ENCODE measurements around the gene TSPAN18. TPM values are rescaled to one million over a fixed set of nuclear protein-coding genes. Genes with fewer than 3 reads are reported as not detected.

TSPAN18 gene
- total RNA-seq, 1 donor from 2014 or later, result 31.7 TPM

DNA sequence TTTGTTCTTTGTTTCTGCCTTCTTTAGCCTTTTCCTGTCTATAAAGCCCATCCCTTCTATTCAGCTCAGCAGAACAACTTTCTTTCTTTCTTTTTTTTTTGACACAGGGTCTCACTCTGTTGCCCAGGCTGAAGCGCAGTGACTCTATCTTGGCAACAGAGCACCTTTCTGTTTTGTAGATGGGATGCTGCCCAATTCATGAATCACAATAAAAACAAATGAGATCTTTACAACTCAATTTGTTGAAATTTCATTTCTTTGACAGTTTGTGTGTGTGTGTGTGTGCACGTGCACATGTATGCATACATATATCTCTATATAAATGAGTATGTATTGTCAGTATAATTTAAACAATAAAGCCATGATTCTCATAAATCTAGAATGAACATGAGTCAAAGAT lies 25.5 kb downstream of the TSPAN18 start:
- Histone ChIP-seq H4K20me1 (ENCODE audit: insufficient read depth, low read length) (no peaks in the 10 kb centered on the region), H3K9ac (ENCODE audit: low read length) (no peak overlapping the region), H3K79me2 (ENCODE audit: insufficient read depth, low read length) (no peaks in the 10 kb centered on the region), H3K4me1 (ENCODE audit: insufficient read depth, low read length) (no peaks in the 10 kb centered on the region), H2AFZ (ENCODE audit: low read depth, low read length) (no peak overlapping the region), H3K9me3 (ENCODE audit: insufficient read depth, low read depth, low read length) (no peaks in the 10 kb centered on the region), H3K4me2 (ENCODE audit: low read length) (no peak overlapping the region), H3K4me3 (ENCODE audit: insufficient read depth, low read depth, low read length) (no peak overlapping the region), H3K36me3 (ENCODE audit: insufficient read depth, low read length) (no peaks in the 10 kb centered on the region), H3K27ac (ENCODE audit: low read depth, low read length) (no peak overlapping the region), H3K27me3 (ENCODE audit: insufficient read depth, low read length) (peaks cover 36% of the 10 kb centered on the region)
- no peaks in the 10 kb centered on the region for H3K9me3 Mint-ChIP-seq (ENCODE audit: unreplicated experiment)
- H3K4me3 Mint-ChIP-seq (ENCODE audit: unreplicated experiment), result no peak overlapping the region
- no peak for DNase-seq (ENCODE audit: low read depth)
- H3K27me3 Mint-ChIP-seq (ENCODE audit: low read depth, unreplicated experiment), result peaks cover 47% of the 10 kb centered on the region
- H3K36me3 Mint-ChIP-seq (ENCODE audit: low read depth, unreplicated experiment), result peaks cover 4% of the 10 kb centered on the region
- H3K4me1 Mint-ChIP-seq (ENCODE audit: low read depth, unreplicated experiment), result peaks cover 2% of the 10 kb centered on the region
- no peak for FAIRE-seq
- TF ChIP-seq EZH2 (IDR thresholded peaks at IDR 0.05; ENCODE audit: insufficient read depth, low read length), result no peak
- TF ChIP-seq, protein P1, sequence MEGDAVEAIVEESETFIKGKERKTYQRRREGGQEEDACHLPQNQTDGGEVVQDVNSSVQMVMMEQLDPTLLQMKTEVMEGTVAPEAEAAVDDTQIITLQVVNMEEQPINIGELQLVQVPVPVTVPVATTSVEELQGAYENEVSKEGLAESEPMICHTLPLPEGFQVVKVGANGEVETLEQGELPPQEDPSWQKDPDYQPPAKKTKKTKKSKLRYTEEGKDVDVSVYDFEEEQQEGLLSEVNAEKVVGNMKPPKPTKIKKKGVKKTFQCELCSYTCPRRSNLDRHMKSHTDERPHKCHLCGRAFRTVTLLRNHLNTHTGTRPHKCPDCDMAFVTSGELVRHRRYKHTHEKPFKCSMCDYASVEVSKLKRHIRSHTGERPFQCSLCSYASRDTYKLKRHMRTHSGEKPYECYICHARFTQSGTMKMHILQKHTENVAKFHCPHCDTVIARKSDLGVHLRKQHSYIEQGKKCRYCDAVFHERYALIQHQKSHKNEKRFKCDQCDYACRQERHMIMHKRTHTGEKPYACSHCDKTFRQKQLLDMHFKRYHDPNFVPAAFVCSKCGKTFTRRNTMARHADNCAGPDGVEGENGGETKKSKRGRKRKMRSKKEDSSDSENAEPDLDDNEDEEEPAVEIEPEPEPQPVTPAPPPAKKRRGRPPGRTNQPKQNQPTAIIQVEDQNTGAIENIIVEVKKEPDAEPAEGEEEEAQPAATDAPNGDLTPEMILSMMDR (IDR thresholded peaks at IDR 0.05; ENCODE audit: insufficient read depth, low read depth, low read length), result no peak
- H3K27ac Mint-ChIP-seq (ENCODE audit: unreplicated experiment), result no peak overlapping the region

GRCh38 chr11:44752713-44753112 lies 26.0 kb downstream of the TSPAN18 start:
- Histone ChIP-seq H3K79me2 (ENCODE audit: insufficient read depth, low read length) (no peaks in the 10 kb centered on the region), H3K9ac (ENCODE audit: low read length) (no peak overlapping the region), H2AFZ (ENCODE audit: low read depth, low read length) (no peak overlapping the region), H4K20me1 (ENCODE audit: insufficient read depth, low read length) (no peaks in the 10 kb centered on the region), H3K27me3 (ENCODE audit: insufficient read depth, low read length) (peaks cover 34% of the 10 kb centered on the region), H3K4me3 (ENCODE audit: insufficient read depth, low read depth, low read length) (no peak overlapping the region), H3K27ac (ENCODE audit: low read depth, low read length) (no peak overlapping the region), H3K9me3 (ENCODE audit: insufficient read depth, low read depth, low read length) (no peaks in the 10 kb centered on the region), H3K4me2 (ENCODE audit: low read length) (no peak overlapping the region), H3K4me1 (ENCODE audit: insufficient read depth, low read length) (no peaks in the 10 kb centered on the region), H3K36me3 (ENCODE audit: insufficient read depth, low read length) (no peaks in the 10 kb centered on the region)
- Mint-ChIP-seq H3K36me3 (ENCODE audit: low read depth, unreplicated experiment) (peaks cover 4% of the 10 kb centered on the region), H3K27me3 (ENCODE audit: low read depth, unreplicated experiment) (peaks cover 45% of the 10 kb centered on the region), H3K4me3 (ENCODE audit: unreplicated experiment) (no peak overlapping the region), H3K4me1 (ENCODE audit: low read depth, unreplicated experiment) (peaks cover 2% of the 10 kb centered on the region), H3K27ac (ENCODE audit: unreplicated experiment) (no peak overlapping the region), H3K9me3 (ENCODE audit: unreplicated experiment) (peaks cover under 1% of the 10 kb centered on the region)
- TF ChIP-seq EZH2 (IDR thresholded peaks at IDR 0.05; ENCODE audit: insufficient read depth, low read length), result no peak
- TF ChIP-seq, protein P1 (IDR thresholded peaks at IDR 0.05; ENCODE audit: insufficient read depth, low read depth, low read length), result no peak
- FAIRE-seq (no peak), DNase-seq (ENCODE audit: low read depth) (no peak)

DNA sequence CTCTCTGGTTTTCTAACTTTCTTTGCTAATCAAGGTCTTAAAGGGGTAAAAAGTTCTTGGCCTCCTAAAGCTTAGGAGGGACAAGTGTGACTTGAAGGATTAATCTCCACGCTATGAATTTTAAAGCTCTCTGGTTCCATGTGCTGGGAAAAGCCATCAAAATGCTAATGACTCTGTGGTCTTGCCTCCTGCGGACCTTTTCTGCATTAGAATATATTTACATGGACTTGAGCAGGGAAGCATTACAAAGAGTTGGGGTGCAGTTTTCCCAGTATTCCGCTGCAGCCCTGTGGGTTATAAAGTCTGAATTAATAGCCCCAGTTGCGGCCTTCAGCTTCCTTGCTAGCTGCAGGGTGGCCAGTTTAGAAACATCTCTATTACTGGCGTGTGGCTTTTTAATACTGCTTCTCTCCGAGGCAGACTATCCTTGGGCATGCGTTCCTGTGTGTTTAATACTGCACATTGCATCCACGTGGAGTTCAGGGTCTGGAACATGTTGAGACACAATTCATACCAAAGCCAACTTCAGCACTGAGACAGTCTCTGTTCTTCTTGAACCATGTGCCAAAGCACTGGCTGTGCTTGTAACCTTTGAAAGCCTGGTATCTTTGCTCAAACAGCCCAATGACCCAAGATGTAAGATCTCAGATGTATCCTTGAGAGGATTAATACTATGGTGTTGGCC lies 27.3 kb downstream of the TSPAN18 start:
- Histone ChIP-seq H3K4me2 (ENCODE audit: low read length) (no peak overlapping the region), H3K27ac (ENCODE audit: low read depth, low read length) (no peak overlapping the region), H3K79me2 (ENCODE audit: insufficient read depth, low read length) (no peaks in the 10 kb centered on the region), H3K4me1 (ENCODE audit: insufficient read depth, low read length) (no peaks in the 10 kb centered on the region), H3K9me3 (ENCODE audit: insufficient read depth, low read depth, low read length) (no peaks in the 10 kb centered on the region), H3K4me3 (ENCODE audit: insufficient read depth, low read depth, low read length) (no peak overlapping the region), H3K27me3 (ENCODE audit: insufficient read depth, low read length) (peaks cover 32% of the 10 kb centered on the region), H4K20me1 (ENCODE audit: insufficient read depth, low read length) (no peaks in the 10 kb centered on the region), H3K9ac (ENCODE audit: low read length) (no peak overlapping the region), H3K36me3 (ENCODE audit: insufficient read depth, low read length) (no peaks in the 10 kb centered on the region), H2AFZ (ENCODE audit: low read depth, low read length) (no peak overlapping the region)
- DNase-seq (ENCODE audit: low read depth) (no peak), FAIRE-seq (no peak)
- H3K9me3 Mint-ChIP-seq (ENCODE audit: unreplicated experiment), result peaks cover 4% of the 10 kb centered on the region
- no peak overlapping the region for H3K27ac Mint-ChIP-seq (ENCODE audit: unreplicated experiment)
- no peak overlapping the region for H3K4me3 Mint-ChIP-seq (ENCODE audit: unreplicated experiment)
- TF ChIP-seq, protein P1 (IDR thresholded peaks at IDR 0.05; ENCODE audit: insufficient read depth, low read depth, low read length), result no peak
- no peak for TF ChIP-seq EZH2 (IDR thresholded peaks at IDR 0.05; ENCODE audit: insufficient read depth, low read length)
- H3K36me3 Mint-ChIP-seq (ENCODE audit: low read depth, unreplicated experiment), result peaks cover 5% of the 10 kb centered on the region
- H3K4me1 Mint-ChIP-seq (ENCODE audit: low read depth, unreplicated experiment), result peaks cover 2% of the 10 kb centered on the region
- H3K27me3 Mint-ChIP-seq (ENCODE audit: low read depth, unreplicated experiment), result peaks cover 40% of the 10 kb centered on the region
